ENCODE results near the gene PLA2G4C. TPM values are rescaled to one million over a fixed set of nuclear protein-coding genes. Genes with fewer than 3 reads are reported as not detected.

Gene PLA2G4C
- total RNA-seq (2014; rRNA removed; shearing (Covaris generic)): 0.26 TPM in 1 of 2 replicates, not detected in the other

DNA sequence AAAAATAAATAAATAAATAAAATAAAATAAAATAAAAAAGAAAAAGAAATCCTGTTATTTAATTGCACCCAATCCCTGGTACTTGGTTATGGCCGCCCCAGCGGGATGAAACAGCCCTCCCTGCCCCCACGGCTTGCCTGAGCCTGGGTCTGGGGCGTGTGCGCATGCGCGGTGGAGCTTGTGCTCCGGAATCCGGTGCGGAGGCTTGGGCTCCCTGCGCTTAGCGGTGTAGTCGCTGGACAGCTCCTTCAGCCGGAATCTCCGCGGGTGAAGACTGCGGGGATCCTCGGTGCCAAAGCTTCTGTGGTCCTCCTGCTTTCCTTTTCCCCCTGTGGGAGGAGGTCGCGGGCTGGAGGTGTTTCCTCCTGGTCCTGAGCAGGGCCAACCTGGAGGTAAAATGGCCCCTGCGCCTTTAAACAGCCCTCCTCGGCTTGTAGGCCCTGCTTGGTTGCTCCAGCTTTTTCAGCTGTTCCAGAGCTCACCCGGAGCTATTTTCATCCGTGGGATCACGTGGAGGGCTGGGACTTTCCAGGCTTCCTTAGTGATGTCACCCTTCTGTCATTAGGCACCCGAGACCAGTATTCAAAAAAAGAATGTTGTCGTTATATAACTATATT is at the start of gene PLA2G4C:
TSS of gene PLA2G4C (minus strand) at position 468 of the 617 bp plus-strand sequence. CDS start 4,288 bp downstream, outside the sequence.

DNA sequence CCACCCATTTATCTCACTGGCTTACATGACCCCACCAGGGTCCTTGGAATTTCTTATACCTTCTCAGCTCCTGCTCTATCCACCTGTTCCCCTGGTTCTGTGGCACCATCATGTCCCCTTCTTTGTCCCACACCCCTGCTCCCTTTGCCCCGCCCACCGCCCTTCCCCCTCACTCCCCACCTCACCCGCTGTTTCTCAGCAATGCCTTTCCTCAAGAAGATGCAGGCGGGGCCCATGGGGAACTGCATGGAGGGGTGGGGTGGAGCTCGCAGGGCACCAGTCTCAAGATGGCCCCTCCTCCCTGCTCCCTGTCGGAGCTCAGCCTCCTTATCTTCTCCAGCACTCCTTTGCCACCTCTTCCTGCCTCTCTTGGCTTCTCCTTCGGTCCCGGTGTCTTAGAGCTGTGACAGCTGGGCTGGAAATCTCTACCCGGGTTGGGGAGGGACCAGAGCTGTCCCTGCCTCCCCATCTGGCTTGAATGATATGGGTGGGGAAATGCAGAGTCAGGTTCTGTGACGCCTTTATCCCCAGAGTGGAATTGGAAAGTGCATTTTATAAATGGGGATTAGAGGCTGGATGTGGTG is 66.8 kb downstream of the PLA2G4C start, which contains the start of gene CABP5:
TSS of gene CABP5 (minus strand) at position 405 of the 584 bp plus-strand sequence. CDS start at position 248, 157 bp downstream.

Other genes starting within 250 kb of the PLA2G4C start
- gene SULT2A1, start 224.5 kb downstream of the PLA2G4C start, total RNA-seq (2014; rRNA removed; shearing (Covaris generic)): not detected in 2 replicates
- not detected in 2 replicates for gene BSPH1, start 118.6 kb downstream of the PLA2G4C start, total RNA-seq (2014; rRNA removed; shearing (Covaris generic))
- not detected in 2 replicates for gene ELSPBP1, start 116.2 kb downstream of the PLA2G4C start, total RNA-seq (2014; rRNA removed; shearing (Covaris generic))
- gene CABP5, start 66.7 kb downstream of the PLA2G4C start, total RNA-seq (2014; rRNA removed; shearing (Covaris generic)): not detected in 2 replicates
- 89.0 and 114 TPM in 2 replicates for gene LIG1, start 59.5 kb upstream of the PLA2G4C start, total RNA-seq (2014; rRNA removed; shearing (Covaris generic))
- gene ZSWIM9, start 59.9 kb upstream of the PLA2G4C start, total RNA-seq (2014; rRNA removed; shearing (Covaris generic)): 2.4 and 4.6 TPM in 2 replicates
- 15.3 and 17.5 TPM in 2 replicates for gene CARD8, start 145.1 kb upstream of the PLA2G4C start, total RNA-seq (2014; rRNA removed; shearing (Covaris generic))
- gene ZNF114, start 159.3 kb upstream of the PLA2G4C start, total RNA-seq (2014; rRNA removed; shearing (Covaris generic)): 0.05 TPM in 1 of 2 replicates, not detected in the other
- 90.4 and 123 TPM in 2 replicates for gene EMP3, start 214.7 kb upstream of the PLA2G4C start, total RNA-seq (2014; rRNA removed; shearing (Covaris generic))